HEK293 (cell line): ENCODE data around the gene MAML1.
A peak's percentile ranks its signal among the peaks of the same experiment; 100 is the strongest.

Experiments
- CTCF ChIA-PET: fragments of 350-600 bp; formaldehyde crosslinking; extraction: SDS; loops from one replicate; lab custom pipeline; 2021; ENCODE audit warnings: antibody characterized with exemption; lab: Yijun Ruan, JAX
- POLR2A ChIA-PET: fragments of 300-600 bp; formaldehyde crosslinking; extraction: SDS; loops from one replicate; lab custom pipeline; 2020; ENCODE audit warnings: antibody characterized with exemption, inconsistent platforms; lab: Yijun Ruan, JAX
- H3K27ac ChIP-seq: fragments of 200-500 bp; sonication (Bioruptor generic); 2 replicates; pipeline ENCODE4 v1.5.1; 2014; ENCODE audit warnings: low read depth, low read length, control low read depth, inconsistent platforms; ENCODE audit errors: extremely low read depth
- H3K36me3 ChIP-seq, 2 experiments: fragments of 200-500 bp in 1 of 2; sonication (Bioruptor generic) in 1 of 2; 1 replicate in 1 of 2; 2 replicates in 1 of 2; pipeline ENCODE4 v1.5.1; 2014 to 2017; ENCODE audit warnings: inconsistent platforms in 2 of 2, low read length in 2 of 2; ENCODE audit not compliant: control insufficient read depth in 2 of 2, insufficient read depth in 1 of 2
- H3K4me1 ChIP-seq: fragments of 200-500 bp; sonication (Bioruptor generic); 2 replicates; pipeline ENCODE4 v1.5.1; 2014; ENCODE audit warnings: mild to moderate bottlenecking, low read length, inconsistent platforms; ENCODE audit not compliant: control insufficient read depth, insufficient read depth
- H3K4me3 ChIP-seq: 2 replicates; pipeline ENCODE4 v1.5.1; 2011; ENCODE audit warnings: low read depth, mild to moderate bottlenecking, control low read depth, low read length, moderate library complexity
- H3K9me3 ChIP-seq: fragments of 200-500 bp; sonication (Bioruptor generic); 2 replicates; pipeline ENCODE4 v1.5.1; 2014; ENCODE audit warnings: low read depth, low read length, inconsistent platforms; ENCODE audit not compliant: control insufficient read depth, insufficient read depth
- BCL11A ChIP-seq: fragments of 450-650 bp; formaldehyde crosslinking; IDR thresholded peaks from 2 replicates; pipeline ENCODE4 v1.5.1; 2016; ENCODE audit warnings: low read depth, missing biosample characterization, missing genetic modification characterization
- EGR2 ChIP-seq: fragments of 450-650 bp; formaldehyde crosslinking; IDR thresholded peaks from 2 replicates; pipeline ENCODE4 v1.5.1; 2016; ENCODE audit warnings: low read depth, missing biosample characterization, missing genetic modification characterization
- KLF8 ChIP-seq: fragments of 450-650 bp; formaldehyde crosslinking; IDR thresholded peaks from 2 replicates; pipeline ENCODE4 v1.5.1; 2016; ENCODE audit warnings: missing biosample characterization, missing genetic modification characterization
- PATZ1 ChIP-seq: fragments of 450-650 bp; formaldehyde crosslinking; IDR thresholded peaks from 2 replicates; pipeline ENCODE4 v1.5.1; 2016; ENCODE audit warnings: missing biosample characterization, missing genetic modification characterization
- PRDM10 ChIP-seq: fragments of 450-650 bp; formaldehyde crosslinking; IDR thresholded peaks from 2 replicates; pipeline ENCODE4 v1.5.1; 2016; ENCODE audit warnings: missing biosample characterization, missing genetic modification characterization
- SP7 ChIP-seq: fragments of 450-650 bp; formaldehyde crosslinking; IDR thresholded peaks from 2 replicates; pipeline ENCODE4 v1.5.1; 2016; ENCODE audit warnings: missing biosample characterization, missing genetic modification characterization
- ZEB2 ChIP-seq: fragments of 450-650 bp; formaldehyde crosslinking; IDR thresholded peaks from 2 replicates; pipeline ENCODE4 v1.5.1; 2016; ENCODE audit warnings: missing biosample characterization, missing genetic modification characterization
- ZFHX2 ChIP-seq: fragments of 450-650 bp; formaldehyde crosslinking; conservative IDR thresholded peaks from 2 replicates; pipeline ENCODE4 v1.5.1; 2016; ENCODE audit warnings: missing biosample characterization, missing genetic modification characterization
- ZFP37 ChIP-seq: fragments of 450-650 bp; formaldehyde crosslinking; IDR thresholded peaks from 2 replicates; pipeline ENCODE4 v1.5.1; 2016; ENCODE audit warnings: missing biosample characterization, missing genetic modification characterization
- ZIC2 ChIP-seq: fragments of 450-650 bp; formaldehyde crosslinking; IDR thresholded peaks from 2 replicates; pipeline ENCODE4 v1.5.1; 2016; ENCODE audit warnings: missing biosample characterization, missing genetic modification characterization
- ZNF10 ChIP-seq: fragments of 450-650 bp; formaldehyde crosslinking; IDR thresholded peaks from 2 replicates; pipeline ENCODE4 v1.5.1; 2017; ENCODE audit warnings: missing biosample characterization, missing genetic modification characterization
- ZNF121 ChIP-seq: fragments of 450-650 bp; formaldehyde crosslinking; IDR thresholded peaks from 2 replicates; pipeline ENCODE4 v1.5.1; 2016; ENCODE audit warnings: missing biosample characterization, missing genetic modification characterization
- ZNF184 ChIP-seq: fragments of 450-650 bp; IDR thresholded peaks from 2 replicates; pipeline ENCODE4 v1.5.1; 2018; ENCODE audit warnings: missing biosample characterization, mild to moderate bottlenecking, missing genetic modification characterization
- ZNF335 ChIP-seq: fragments of 450-650 bp; formaldehyde crosslinking; conservative IDR thresholded peaks from 2 replicates; pipeline ENCODE4 v1.5.1; 2016; ENCODE audit warnings: missing biosample characterization, missing genetic modification characterization
- ZNF366 ChIP-seq: fragments of 450-650 bp; formaldehyde crosslinking; conservative IDR thresholded peaks from 2 replicates; pipeline ENCODE4 v1.5.1; 2016; ENCODE audit warnings: missing biosample characterization, missing genetic modification characterization
- ZNF394 ChIP-seq: fragments of 450-650 bp; formaldehyde crosslinking; IDR thresholded peaks from 2 replicates; pipeline ENCODE4 v1.5.1; 2016; ENCODE audit warnings: missing biosample characterization, missing genetic modification characterization, mild to moderate bottlenecking, moderate library complexity, borderline replicate concordance
- ZNF398 ChIP-seq: fragments of 450-650 bp; formaldehyde crosslinking; IDR thresholded peaks from 2 replicates; pipeline ENCODE4 v1.5.1; 2017; ENCODE audit warnings: missing biosample characterization, missing genetic modification characterization
- ZNF473 ChIP-seq: fragments of 450-650 bp; formaldehyde crosslinking; IDR thresholded peaks from 2 replicates; pipeline ENCODE4 v1.5.1; 2017; ENCODE audit warnings: missing biosample characterization, missing genetic modification characterization
- ZNF600 ChIP-seq: fragments of 450-650 bp; formaldehyde crosslinking; IDR thresholded peaks from 2 replicates; pipeline ENCODE4 v1.5.1; 2016; ENCODE audit warnings: missing biosample characterization, missing genetic modification characterization
- ZNF623 ChIP-seq: fragments of 450-650 bp; formaldehyde crosslinking; IDR thresholded peaks from 2 replicates; pipeline ENCODE4 v1.5.1; 2016; ENCODE audit warnings: missing biosample characterization, missing genetic modification characterization
- ZNF629 ChIP-seq: fragments of 450-650 bp; formaldehyde crosslinking; IDR thresholded peaks from 2 replicates; pipeline ENCODE4 v1.5.1; 2017; ENCODE audit warnings: missing biosample characterization, missing genetic modification characterization
- ZNF658 ChIP-seq: fragments of 450-650 bp; formaldehyde crosslinking; IDR thresholded peaks from 2 replicates; pipeline ENCODE4; 2016; ENCODE audit warnings: missing biosample characterization, missing genetic modification characterization
- ZNF701 ChIP-seq: fragments of 450-650 bp; formaldehyde crosslinking; IDR thresholded peaks from 2 replicates; pipeline ENCODE4 v1.5.1; 2016; ENCODE audit warnings: missing biosample characterization, missing genetic modification characterization
- ZSCAN23 ChIP-seq: fragments of 450-650 bp; formaldehyde crosslinking; IDR thresholded peaks from 2 replicates; pipeline ENCODE4 v1.5.1; 2016; ENCODE audit warnings: missing biosample characterization, missing genetic modification characterization
- TF ChIP-seq, protein P1 (sequence below): fragments of 450-650 bp; formaldehyde crosslinking; IDR thresholded peaks from 2 replicates; pipeline ENCODE4 v1.5.1; 2016; ENCODE audit warnings: missing biosample characterization, missing genetic modification characterization

The MAML1 gene

GRCh38 chr5:179759581-179760551, 27.2 kb downstream of the MAML1 start:
- TF ChIP-seq ZFP37 (tag by site-specific recombination) (peak; percentile 64), BCL11A (no peak), ZNF600 (tag by site-specific recombination) (peak; percentile 66; the same call in 1 of the 2 replicates), ZNF623 (tag by site-specific recombination) (peak; percentile 45), ZIC2 (tag by site-specific recombination) (peak; percentile 94), ZFHX2 (tag by site-specific recombination) (peak; percentile 67), SP7 (peak; percentile 75; the same call in 1 of the 2 replicates), ZNF473 (tag by site-specific recombination) (no peak), ZNF366 (tag by site-specific recombination) (peak; percentile 65), EGR2 (peak; percentile 46; the same call in 1 of the 2 replicates), ZNF184 (no peak), ZNF658 (tag by site-specific recombination) (no peak), KLF8 (peak; percentile 44; the same call in 1 of the 2 replicates), ZSCAN23 (no peak), ZNF10 (tag by site-specific recombination) (peak; percentile 72), PRDM10 (tag by site-specific recombination) (peak; percentile 56), ZNF701 (tag by site-specific recombination) (no peak), ZNF335 (tag by site-specific recombination) (peak; percentile 25; the same call in 1 of the 2 replicates), ZNF121 (tag by site-specific recombination) (no peak), ZEB2 (tag by site-specific recombination) (no peak), PATZ1 (0 out of 2 replicates have a peak, but pooled peaks have one; percentile 46), ZNF629 (no peak), ZNF394 (tag by site-specific recombination) (peak; percentile 65; the same call in 1 of the 2 replicates), ZNF398 (tag by site-specific recombination) (peak; percentile 2; the same call in 1 of the 2 replicates)
- TF ChIP-seq, protein P1, sequence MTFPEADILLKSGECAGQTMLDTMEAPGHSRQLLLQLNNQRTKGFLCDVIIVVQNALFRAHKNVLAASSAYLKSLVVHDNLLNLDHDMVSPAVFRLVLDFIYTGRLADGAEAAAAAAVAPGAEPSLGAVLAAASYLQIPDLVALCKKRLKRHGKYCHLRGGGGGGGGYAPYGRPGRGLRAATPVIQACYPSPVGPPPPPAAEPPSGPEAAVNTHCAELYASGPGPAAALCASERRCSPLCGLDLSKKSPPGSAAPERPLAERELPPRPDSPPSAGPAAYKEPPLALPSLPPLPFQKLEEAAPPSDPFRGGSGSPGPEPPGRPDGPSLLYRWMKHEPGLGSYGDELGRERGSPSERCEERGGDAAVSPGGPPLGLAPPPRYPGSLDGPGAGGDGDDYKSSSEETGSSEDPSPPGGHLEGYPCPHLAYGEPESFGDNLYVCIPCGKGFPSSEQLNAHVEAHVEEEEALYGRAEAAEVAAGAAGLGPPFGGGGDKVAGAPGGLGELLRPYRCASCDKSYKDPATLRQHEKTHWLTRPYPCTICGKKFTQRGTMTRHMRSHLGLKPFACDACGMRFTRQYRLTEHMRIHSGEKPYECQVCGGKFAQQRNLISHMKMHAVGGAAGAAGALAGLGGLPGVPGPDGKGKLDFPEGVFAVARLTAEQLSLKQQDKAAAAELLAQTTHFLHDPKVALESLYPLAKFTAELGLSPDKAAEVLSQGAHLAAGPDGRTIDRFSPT (tag by site-specific recombination) = peak; percentile 66; the same call in 1 of the 2 replicates
- Histone ChIP-seq H3K4me3 (no peak overlapping the region), H3K4me1 (peaks cover 17% of the 10 kb centered on the region), H3K9me3 (no peaks in the 10 kb centered on the region), H3K36me3 (no peaks in the 10 kb centered on the region; a peak in 1 of 3 replicates), H3K27ac (no peak overlapping the region)
- POLR2A ChIA-PET = interaction anchor here (1.2 kb wide), 1 partner anchor 23 kb away, joined by 3 read pairs; no protein-coding TSS in a partner anchor
- CTCF ChIA-PET = no interaction called here
